Sigmoid colon (tissue), 4 donors: ENCODE data around the gene DCAF11.

Experiments
- CTCF ChIP-seq, 4 experiments: fragments of 450-650 bp in 3 of 4; fragments of 200-600 bp in 1 of 4; IDR thresholded peaks; one replicate each; pipeline ENCODE4 v1.5.1; 2016 to 2019; ENCODE audit warnings: antibody characterized with exemption in 4 of 4, mild to moderate bottlenecking in 3 of 4, moderate library complexity in 2 of 4
- EP300 ChIP-seq, 4 donors: sonication (generic); formaldehyde crosslinking; IDR thresholded peaks; one replicate each; pipeline ENCODE4 v1.6.1; 2017; ENCODE audit warnings: antibody characterized with exemption in 4 of 4
- POLR2A ChIP-seq, 2 donors: fragments of 450-650 bp; IDR thresholded peaks; one replicate each; pipeline ENCODE4 v1.6.1; 2016; ENCODE audit warnings: antibody characterized with exemption in 2 of 2, mild to moderate bottlenecking in 2 of 2, moderate library complexity in 2 of 2
- POLR2AphosphoS5 ChIP-seq, 4 donors: sonication (generic); formaldehyde crosslinking; IDR thresholded peaks; one replicate each; pipeline ENCODE4 v1.6.1; 2017; ENCODE audit warnings: antibody characterized with exemption in 4 of 4

- TF ChIP-seq CTCF (IDR thresholded peaks at IDR 0.05) (no peak), POLR2A (IDR thresholded peaks at IDR 0.05) (no peak), EP300 (IDR thresholded peaks at IDR 0.05) (no peak), POLR2AphosphoS5 (IDR thresholded peaks at IDR 0.05) (no peak)
Observed at GRCh38 chr14:24130380-24130716, 15.8 kb downstream of the DCAF11 start, which contains the start of gene FITM1.
